Stimulated activated CD8-positive, alpha-beta memory T cell treated with anti-CD3 and anti-CD28 coated beads, Interleukin-12 subunit alpha, Interleukin-12 subunit beta, amount 100 ng/mL, for 1 hour (primary cell): ENCODE measurements around the gene MAN1B1.
"Not testable (repeated sequence)": the region's sequence is repeated elsewhere in the genome, so short reads cannot be mapped to it uniquely, and the experiment has no call there.

Experiments used
- DNase-seq: peaks from one replicate; pipeline ENCODE4 v3.0.0-alpha.2; 2020; ENCODE audit warnings: low read depth

The MAN1B1 gene

DNA sequence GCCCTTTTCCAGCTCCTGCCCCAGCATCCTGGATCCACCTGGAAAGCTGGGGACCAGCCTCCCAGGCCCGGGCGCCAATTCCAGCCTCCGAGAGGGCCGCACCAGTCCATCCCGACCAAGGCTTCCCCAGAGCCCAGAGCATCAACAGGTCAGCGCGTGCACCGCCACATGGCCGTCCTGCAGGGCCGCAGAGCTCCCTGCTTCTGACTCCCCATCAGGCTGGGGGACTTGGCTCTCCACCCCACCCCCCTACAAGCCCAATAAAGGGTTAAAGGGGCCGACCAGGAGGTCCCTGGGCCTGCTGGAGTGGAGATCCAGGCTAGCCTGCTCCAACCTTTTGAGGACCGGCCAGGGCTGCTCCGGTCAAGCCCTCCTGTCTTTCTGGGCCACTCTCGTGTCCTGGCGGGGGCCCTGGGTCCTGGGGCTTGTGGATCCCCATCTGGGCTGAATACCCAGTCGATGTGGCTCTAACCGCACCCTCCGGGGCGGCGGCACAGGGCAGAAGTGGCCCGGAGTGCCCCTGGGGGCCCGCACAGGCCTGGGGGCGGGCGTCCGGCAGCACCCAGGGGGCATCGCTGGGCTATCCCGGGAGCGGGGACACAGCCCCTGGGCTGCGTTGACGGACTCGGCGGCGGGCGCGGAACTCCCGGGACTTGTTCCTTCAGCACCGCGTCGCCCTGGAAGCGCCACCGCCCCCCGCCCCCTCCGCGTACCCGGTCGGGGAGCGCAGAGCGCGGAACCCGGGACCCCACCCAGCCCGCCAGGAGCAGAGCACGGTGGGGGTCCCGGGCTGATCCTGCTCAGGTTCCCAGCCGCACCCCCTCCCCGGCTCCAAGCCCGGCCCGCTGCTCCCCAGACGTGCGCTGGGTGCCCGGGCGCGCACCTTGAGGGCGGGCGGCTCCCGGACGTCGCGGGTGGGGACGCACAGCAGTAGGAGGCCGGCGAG, 33.5 kb upstream of the MAN1B1 start:
- no peak for DNase-seq

DNA sequence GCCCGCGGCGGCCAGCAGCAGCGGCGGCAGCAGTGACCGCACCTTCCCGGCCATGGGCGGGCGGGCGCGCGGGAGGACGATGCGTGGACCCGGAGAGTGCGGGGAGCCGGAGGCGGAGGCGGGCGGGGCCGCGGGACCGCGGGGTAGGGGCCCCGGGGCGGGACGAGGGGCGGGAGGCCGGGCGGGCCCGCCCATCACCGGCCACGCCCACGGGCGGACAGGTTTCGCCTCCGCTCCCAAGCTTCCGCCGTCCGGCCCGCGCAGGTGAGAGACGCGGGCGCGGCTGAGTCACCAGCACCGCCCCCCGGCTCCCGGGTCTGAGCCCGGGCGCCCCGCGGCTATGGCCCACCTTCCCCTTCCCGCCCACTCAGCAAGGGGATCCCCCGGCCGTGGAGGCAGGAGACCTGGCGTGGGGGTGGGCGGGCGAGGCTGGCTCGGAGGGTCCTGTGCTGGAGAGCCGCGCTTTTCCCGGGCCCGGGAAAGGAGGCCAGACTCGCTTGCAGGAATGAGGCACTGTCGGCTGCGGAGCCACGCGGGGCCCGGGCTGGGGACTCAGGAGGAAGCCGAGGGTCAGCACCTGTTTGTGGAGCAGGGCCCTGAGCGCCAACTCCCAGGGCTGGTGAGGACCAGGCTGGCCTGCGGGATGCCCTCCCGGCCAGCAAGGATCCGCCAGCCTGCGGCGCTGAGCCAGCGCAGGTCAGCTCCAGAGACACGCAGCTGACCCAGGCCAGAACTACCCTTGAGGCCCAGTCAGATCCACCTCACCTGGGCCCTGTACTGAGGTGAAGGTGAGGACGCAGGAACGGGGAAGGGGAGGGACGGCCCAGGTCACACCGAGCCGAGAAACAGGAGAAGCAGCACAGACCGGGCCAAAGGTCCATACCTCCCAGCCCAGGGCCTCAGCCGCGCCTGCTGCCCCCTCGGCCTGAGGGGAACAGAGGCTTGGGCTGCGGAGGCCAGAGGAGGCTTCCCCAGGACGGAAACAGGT, 32.5 kb upstream of the MAN1B1 start, which contains the start of gene ENTPD2:
ENTPD2 (minus strand) TSS at position 118 of the 988 bp plus-strand sequence; CDS start at position 54, 64 bp downstream.
- no peak for DNase-seq

GRCh38 chr9:137054932-137055384, 31.8 kb upstream of the MAN1B1 start:
- DNase-seq: no peak

GRCh38 chr9:137055385-137056364, 31.1 kb upstream of the MAN1B1 start:
- no peak for DNase-seq

DNA sequence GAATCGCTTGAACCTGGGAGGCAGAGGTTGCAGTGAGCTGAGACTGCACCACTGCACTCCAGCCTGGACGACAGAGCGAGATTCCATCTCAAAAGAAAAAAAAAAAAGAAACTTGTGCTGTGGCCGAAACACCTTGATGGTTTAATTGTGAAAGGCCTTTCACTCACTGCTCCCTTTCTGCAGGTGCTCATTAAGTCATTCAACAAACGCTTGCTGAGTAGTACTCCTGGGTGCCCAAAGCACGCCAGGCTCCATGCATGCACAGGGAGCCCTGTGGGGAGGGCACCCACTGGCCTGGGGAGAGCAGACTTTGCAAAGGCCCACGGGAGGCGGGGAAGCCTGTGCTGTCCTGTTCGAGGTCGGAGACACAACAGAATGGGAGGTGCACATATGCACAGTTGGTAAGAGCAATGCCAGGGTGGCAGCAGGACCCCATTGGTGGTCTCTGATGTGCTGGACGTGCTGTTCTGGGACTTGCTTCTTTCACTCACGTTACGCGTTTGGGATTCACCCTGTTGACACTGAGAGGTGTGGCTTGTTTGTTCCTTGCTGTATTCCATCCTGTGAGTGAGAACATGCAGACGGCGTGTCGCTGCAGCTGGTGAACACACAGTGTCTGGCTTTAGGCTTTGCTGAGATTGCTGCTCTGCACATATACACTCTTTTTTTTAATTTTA, 29.9 kb upstream of the MAN1B1 start:
- DNase-seq: no peak

GRCh38 chr9:137057545-137057944, 29.2 kb upstream of the MAN1B1 start:
- no peak for DNase-seq

DNA sequence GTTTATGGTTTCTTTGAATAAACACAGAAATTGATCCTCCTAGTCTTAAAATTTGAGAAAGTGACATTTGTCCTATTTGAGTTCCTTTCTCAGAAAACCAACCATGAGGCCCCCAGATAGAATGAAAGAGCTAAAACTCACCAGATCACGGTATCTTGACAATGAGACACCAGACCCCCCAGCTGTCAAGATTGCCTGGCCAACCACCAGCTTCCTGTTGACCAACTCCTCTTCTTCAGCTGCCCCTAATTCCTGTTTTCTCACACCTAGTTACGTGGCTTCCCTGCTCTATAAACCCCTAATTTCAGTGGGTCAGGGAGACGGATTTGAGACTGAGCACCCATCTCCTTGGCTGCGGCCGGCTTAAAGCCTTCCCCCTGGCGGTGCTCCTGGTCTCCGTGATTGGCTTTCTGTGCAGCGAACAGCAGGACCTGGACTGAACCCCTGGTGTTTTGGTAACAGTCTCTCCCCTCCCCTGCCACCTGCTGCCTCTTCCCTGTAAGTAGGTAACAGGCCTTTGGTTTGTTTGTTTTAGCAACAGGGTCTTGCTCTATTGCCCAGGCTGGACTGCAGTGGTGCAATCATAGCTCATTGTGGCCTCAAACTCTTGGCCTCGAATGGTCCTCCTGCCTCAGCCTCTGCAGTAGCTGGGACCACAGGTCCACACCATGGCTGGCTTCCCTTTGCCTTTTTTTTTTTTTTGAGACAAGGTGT, 28.1 kb upstream of the MAN1B1 start:
- no peak for DNase-seq

- DNase-seq: no peak
Observed at GRCh38 chr9:137062384-137062783, 24.4 kb upstream of the MAN1B1 start.

- DNase-seq: not testable (repeated sequence)
Observed at GRCh38 chr9:137062798-137063197, 24.0 kb upstream of the MAN1B1 start.

GRCh38 chr9:137063311-137064026, 23.3 kb upstream of the MAN1B1 start:
- no peak for DNase-seq

DNA sequence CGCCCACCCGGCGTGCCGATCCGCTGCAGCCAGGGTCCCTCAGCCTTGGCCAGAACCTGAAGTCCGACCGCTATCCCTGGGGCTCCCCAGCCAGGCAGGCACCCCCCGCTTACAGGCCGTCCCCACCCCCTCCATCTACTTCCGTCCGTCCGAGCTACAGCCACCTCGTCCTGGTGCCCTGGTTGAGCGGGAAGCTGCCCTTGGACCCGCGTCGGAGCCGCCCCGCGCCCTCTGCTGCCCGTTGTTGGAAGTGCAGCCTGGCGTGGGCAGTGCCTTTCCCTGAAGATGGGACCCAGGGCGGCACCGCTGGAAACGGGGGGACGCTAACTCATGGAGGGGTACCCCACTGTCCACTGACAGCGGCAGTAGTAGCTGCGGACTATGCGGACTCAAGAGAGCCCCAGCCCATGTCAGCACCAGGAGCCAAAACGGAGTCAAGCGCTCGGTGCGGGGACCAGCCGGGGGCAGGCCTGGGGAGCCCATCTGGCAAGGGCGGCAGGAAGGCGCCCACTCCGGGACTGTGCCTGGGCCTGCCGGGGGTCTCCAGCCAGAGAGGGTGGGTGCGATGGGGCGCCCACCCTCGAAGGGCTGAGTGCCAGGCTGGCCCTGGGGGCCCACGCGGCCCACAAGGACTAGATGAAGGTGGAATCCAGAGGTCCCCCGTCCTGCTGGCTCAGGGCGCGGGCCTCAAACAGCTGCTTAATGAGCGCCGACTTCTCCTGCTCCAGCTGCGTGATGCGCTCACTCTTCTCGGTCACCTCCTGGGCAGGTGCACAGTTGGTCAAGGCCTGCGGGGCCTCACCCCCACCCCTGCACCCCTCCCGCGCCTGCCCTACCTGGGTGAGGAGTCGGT, 22.5 kb upstream of the MAN1B1 start:
- peak; percentile 45 for DNase-seq

- DNase-seq: no peak
Observed at GRCh38 chr9:137064880-137065164, 22.0 kb upstream of the MAN1B1 start.

GRCh38 chr9:137065336-137065967, 21.3 kb upstream of the MAN1B1 start:
- no peak for DNase-seq

DNA sequence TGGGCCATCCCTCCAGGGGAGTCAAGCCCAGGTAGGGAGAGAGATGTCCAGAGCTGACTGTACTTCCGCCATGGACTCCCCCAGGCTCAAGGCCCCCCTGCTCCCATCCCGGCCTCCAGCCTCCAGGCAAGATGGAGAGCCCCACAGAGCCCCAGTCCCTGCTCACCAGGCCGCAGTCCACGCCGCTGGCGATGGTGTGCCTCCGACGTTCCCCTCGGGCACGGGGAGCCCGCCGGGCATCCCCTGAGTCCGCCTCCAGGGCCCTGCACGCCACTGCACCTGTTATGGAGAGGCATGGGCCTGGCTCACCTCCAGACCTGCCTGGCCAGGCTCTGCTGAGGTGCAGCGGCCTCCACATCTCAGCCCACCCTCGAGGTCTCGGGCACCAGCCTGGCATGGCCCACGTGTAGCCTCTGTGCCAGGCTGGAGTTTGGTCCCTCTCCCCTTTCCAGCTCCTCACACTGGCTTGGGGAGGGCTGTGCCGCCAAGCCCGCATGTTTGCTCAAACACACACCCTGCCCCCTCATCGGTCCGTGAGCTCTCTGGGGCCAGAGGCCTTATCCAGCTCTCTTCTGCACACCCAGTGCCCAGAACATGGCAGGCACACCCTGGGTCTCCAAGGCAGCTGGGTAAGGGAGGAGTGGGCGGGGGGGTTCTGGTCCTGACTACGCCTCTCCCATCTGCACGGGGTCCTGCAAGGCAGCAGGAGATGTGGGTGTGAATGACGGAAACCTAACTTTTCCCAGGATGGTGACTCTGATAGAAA, 20.5 kb upstream of the MAN1B1 start:
- DNase-seq: no peak

DNA sequence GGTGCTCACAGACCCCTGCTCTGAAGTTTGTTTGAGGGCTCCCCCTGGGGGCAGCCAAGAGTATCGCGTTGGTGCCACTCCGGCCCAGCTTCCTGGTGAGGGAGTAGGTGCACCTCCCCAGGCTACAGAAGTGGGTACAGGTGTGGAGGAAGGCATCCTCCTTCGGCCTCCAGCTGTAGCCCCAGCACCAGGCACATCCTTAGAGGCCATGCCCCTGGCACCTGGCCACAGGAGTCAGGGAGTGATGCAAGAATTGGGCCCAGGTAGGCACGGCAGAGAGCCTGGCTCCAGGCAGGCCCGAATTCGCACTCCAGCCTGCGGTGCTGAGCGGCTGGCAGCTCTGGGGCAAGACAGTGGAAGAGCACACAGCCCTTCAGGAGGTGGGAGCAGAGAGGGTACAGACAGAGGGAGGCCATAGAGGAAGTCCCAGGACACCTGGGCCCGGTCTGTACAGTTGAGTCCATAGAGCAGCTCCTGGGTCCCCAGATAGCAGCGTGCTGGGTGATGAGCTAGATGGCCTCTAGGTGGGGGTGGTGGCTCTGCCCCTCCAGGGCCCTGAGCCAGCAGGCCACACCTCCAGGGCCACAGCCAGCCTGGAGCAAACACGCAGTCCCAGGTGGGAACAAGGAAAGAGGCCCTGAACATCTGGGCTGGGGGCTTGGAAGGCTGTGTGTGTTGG, 18.8 kb upstream of the MAN1B1 start:
- DNase-seq: peak; percentile 77
